OCI-LY3 (cell line): ENCODE measurements around the gene FRMPD2.
"Not testable (repeated sequence)": the region's sequence is repeated elsewhere in the genome, so short reads cannot be mapped to it uniquely, and the experiment has no call there.

ENCODE experiments used
- CTCF ChIP-seq: fragments of 200-600, 300-600 bp; sonication (generic); IDR thresholded peaks from 2 replicates; pipeline ENCODE4 v1.5.1; 2014; ENCODE audit warnings: antibody characterized with exemption, low read length, low read depth
- EZH2phosphoT487 ChIP-seq: fragments of 200-600 bp; shearing (Covaris generic); IDR thresholded peaks from 2 replicates; pipeline ENCODE4 v1.6.1; 2018; ENCODE audit warnings: antibody characterized with exemption, mixed run types, low read depth

- not testable (repeated sequence) for TF ChIP-seq CTCF, EZH2phosphoT487
Measured at GRCh38 chr10:48126251-48126650, 148.2 kb downstream of the FRMPD2 start.
